Stimulated activated CD4-positive, alpha-beta T cell treated with anti-CD3 and anti-CD28 coated beads, Interleukin-2, amount 100 ng/mL, for 4 hours (primary cell): ENCODE results near the gene LTB4R2.

Source experiments
- DNase-seq: peaks from one replicate; pipeline ENCODE4 v3.0.0-alpha.2; 2020; ENCODE audit warnings: low read depth

The LTB4R2 gene

DNA sequence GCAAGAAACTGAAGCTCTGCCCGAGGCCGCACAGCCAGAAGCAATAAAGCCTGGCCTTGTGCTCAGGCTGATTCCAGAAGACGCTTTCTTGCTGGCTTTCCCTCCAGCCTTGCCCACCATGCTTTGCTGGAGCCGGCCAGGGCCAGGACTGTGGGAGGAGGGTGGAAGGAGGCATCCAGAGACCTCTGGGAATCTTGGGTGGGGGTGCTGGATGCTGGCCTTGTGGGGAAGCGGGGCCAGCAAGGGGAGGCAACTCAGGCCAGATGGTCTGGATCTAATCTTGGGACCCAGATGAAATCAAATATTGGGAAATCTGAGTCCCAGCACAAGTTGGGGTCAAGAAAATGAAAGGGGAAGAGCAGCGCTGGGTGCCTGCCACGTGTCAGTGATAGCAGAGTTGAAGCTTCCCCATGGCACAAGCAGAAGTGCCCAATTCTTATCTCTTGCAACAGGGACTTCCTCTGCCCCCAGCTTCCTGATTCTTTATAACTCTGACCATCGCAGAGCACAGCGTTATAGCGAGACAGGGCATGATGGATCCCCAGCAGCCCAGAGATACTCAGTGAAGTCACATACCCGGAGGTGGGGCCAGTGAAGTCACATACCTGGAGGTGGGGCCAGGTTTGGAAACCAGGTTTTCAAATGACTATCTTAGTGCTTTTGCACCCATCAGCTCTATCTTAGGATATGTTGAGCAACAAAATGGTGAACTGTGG lies 32.2 kb upstream of the LTB4R2 start:
- no peak for DNase-seq

DNA sequence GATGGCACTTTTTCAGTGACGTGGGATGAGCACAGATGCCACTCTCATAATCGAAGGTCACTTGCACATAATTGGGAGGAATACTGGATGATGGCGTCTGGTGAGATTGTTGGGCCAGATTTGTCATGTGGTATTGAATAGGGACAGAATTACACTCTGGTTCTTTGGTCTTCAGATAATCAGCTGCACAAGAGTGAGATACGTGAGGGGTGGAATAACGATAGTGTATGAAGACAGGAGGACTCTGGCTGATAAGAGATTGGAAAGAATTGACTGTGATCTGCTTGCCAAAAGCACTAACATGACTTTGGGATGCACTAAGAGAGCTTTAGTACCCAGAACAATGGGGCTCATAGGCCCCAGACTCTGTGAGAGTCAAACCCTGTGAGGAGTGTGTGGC lies 31.5 kb upstream of the LTB4R2 start:
- DNase-seq = no peak

DNA sequence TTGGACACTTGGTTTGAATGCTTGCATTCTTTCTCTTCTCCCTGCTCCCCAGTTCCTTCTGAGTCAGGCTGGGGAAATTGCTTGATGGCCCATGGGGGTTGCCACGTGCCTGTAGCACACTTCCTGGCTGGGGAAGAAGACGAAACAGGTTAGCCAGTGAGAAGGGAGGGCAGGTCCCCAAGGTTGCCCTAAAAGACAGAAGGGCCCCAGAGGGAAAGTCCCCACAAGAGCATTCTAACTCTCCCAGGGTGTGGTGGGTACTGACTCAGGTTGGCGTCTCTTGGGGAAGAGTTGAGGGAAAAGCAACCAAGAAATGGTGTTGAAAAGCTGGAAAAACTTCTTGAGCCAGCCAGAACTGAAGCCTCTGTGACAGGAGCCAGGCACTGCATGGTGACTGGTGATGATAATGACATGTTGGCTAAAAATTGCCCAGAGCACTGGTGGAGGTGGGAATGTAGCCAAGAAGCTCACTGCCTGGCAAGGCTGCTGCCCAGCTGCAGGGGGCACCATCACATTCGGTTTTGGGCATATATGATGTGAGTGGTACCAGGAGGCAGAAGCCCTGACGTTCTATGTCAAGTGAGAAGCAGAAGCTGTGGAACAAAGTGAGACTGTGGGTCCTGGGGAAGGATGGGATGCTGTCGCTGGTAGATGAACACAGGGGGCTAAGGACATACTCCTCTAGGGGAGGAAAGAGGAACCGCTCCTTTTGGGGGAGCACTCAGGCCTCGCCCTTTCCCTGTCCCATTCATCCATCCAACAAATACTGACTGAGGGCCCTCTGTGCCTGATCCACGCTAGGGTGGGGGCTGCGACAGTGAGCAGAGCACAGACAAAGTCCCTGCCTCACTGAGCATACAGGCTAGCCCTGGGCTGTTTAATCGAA lies 30.4 kb upstream of the LTB4R2 start:
- DNase-seq = peak; percentile 50

DNA sequence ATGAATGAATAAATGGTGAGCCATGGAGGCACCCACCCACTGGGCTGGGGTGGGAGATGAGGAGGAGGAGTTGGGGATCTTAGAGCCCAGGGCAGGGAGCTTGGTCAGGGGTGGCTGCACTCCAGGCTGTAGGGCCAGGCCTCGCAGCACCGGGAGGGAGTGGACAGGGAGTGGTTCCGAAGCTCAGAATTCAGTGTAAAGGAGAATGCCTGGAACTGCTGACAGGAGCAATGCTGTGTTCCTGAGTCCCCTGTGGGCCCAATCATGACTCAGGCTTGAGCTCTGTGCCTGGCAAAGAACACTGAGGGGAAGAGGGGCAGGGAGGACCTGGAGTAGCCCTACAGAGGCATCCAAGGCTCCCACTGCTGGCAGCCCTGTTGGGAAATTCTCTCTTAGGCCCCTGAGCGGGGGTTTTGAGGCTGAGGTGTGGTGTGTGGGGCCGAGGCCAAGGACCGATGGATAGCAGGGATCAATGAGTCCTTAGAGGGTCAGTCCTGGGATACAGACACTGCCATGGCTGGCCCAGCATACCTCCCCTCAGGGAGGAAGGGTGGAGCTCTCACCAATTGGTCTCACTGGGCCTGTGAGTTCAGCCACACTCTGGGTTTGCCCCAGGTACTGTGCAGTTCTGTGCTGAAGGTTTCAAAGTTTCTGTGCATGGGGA lies 29.0 kb upstream of the LTB4R2 start:
- DNase-seq = no peak

DNA sequence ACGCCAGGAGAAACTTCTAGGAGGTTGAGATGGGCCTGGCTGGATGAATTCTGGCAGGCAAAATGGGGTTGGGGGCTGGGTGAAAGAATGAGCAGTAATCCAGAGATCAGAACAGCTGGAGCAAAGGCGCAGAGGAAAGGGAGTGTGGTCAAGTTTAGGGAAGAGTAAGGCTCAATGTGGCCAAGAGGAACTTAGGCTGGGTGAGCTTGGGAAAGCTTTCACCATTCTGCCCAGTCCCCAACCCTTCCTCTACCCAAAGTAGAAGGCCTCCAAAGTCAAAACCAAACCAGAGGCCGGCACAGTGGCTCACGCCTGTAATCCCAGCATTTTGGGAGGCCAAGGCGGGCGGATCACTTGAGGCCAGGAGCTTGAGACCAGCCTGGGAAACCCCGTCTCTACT lies 28.3 kb upstream of the LTB4R2 start:
- DNase-seq = no peak

DNA sequence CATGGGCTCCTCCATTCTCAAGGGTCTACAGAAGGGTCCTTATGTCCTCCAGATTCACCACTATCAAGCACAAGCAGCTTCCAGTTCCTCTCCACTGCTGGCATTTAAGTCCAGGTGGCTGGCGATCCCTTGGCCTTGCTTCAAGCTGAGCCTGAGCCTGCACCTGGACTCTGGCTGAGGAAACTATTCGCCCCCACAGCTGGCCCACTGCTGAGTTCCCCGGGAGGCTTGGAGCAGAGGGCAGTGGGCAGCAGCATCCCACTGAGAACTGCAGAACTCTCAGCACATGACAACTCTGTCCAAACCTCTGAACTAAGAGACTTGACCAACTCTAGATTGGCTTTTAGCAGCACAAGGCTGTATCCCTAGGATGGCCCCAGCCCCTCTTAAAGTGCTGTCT lies 27.2 kb upstream of the LTB4R2 start:
- no peak for DNase-seq

DNA sequence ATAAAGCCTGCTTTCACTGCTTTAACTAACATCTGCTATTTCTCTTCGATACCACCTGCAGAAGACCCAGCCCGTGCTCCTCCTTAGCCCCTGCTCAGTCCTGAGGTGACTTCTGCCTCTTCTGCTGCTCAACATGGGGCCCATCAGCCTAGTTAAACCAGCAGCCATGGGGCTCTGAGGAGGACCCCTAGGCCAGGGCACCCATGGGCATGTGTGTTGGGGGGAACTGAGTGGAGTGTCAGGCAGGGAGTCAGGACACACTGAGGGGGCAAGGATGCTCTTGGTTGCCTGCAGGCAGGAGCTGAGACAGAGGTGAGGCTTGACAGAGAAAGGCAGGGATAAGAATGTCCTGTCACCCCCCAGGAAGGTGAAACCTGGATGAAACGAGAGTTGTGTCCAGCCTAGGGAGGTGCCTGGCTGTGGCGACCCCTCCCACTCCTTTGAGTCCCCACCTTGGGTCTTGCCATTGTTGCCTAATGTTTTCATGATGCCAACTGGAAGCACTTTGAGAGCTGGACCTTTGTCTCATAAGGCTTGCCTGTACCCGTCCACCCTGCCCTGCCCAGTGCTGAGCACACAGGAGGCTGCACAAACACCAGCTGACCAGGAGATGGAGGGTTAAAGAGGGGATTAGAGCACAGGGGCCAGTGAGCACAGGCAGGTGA lies 26.0 kb upstream of the LTB4R2 start:
- DNase-seq = no peak

DNA sequence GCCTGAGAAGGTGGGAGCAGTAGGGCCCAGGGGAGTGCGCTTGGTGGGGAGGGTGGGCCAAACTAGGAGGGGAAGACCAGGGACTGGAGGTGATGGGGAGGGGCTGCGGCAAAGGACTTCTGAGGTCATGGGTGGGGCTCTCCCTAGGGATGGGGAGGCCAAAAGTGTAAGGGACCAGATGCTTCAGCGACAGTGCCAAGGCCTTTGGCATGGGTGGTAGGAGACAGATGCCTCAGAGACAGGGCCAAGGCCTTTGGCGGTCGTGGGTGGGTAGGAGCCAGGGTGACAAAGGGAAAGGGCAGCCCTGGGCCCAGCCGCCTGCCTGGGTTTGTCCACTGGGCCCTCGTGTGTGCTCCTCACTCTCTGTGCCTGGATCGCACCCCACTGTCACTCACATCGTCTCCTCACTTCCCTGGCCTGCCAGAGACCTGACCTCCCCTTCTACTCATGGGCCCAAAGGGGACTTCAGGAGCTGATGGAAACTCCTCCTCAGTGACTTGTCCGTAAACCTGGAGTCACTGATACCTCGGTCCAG lies 25.4 kb upstream of the LTB4R2 start:
- DNase-seq = no peak

DNA sequence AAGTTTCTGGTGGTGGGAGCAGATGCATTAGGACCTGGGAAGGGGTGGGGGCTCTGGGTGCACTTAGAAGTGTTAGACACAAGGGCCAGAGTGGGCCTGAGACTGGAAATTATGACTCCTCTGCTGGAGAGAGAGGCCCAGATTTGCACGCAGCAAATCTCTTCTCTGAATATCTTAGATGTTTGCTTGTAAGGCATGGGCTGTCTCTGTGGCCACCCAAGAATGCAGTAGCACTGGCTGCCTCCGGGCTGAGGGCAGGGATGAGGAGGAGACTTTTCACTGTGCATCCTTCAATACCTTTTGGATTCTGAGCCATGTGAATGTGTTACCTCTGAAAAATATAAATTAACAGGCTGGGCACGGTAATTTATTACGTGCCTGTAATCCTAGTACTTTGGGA lies 24.6 kb upstream of the LTB4R2 start:
- DNase-seq = no peak

DNA sequence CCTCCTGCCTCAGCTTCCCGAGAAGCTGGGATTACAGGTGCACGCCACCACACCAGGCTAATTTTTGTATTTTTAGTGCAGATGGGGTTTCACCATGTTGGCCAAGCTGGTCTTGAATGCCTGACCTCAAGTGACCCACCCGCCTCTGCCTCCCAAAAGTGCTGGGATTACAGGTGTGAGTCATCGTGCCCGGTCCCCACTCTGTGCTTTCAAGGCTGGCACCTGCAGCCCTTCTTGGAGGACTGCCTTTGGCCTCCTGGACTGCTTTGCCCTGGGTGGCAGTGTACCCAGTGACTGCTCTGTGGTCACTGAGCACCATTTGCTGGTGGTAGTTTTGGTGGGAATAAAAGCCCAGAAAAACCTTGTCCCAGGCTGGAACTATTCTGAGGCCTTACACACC lies 22.9 kb upstream of the LTB4R2 start:
- DNase-seq = no peak

DNA sequence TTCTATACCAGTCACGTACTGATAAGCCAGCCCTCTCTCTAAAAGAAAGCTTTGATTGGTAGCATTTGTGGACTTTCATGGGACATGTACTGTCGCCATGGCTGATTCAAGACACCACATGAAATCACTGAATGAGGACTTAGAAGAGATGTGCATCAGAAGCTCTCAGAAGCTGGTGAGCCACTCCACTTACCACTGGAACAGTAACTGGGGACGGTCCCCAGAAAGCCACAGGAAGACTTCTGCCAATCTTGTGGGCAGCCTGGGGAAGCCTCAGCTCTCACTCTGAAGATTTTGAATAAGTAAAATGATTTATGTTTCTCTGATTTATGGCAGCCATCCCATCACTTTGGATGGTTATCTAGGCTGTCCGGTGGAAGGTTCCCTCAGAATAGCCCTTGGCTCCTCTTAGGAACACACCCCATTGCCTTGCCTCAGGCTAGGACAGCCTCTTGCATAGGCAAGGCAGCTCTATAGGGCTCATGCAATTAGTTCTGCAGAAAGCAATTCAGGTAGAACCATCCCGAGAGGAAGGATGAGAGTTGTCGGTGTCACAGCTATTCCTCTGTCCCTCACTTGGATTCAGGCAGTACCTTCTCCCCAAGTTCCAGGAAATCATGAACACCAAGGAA lies 20.2 kb upstream of the LTB4R2 start:
- no peak for DNase-seq

DNA sequence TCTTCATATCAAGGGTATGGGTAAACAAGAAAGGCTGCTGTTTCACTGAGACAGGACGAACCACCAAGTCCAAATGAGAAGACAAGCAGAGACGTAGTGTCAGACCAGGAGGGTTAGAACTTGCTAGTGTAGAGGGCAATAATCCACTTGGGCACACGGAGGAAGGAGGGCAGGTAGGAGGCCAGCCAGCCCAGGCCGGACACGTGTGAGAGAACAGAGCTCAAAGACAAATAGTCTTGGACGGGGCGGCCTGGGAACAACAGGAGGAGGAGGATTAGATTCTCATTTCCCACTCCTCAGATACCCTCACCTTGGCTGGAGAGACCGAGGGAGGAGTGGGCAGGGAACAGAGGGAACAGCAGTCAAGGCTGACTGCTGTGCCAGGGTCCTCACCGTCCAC lies 19.2 kb upstream of the LTB4R2 start:
- DNase-seq = no peak

DNA sequence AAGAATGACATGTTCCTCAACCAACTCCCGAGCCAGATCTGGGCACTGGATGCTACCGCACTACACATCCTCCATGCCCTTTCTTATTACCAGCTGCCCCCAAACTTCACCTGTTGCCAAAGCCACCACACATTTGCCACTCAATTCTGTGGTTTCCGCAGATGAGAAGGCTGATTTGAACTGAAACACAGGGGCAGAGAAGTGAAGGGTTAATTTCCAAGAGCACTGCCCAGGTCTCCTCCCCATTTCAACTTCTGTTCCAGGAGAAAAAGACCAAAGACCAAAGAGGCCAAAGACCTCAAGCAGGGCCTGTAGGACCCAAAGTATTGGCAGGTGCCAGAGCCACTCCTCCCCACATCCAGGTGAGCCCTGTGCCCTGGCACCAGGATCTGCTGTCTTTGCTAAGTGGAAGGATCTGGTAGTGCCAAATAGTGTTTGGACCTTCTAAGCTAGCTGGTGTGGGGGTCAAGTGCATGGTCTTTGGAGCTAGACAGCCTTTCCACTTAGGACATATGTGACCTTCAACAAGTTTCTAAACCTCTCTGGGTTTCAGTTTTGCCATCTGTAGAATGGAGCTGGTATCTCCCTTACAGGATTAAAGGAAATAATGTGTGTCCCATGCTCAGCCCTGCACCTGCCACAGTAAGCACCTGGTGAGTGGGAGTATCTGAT lies 18.4 kb upstream of the LTB4R2 start:
- DNase-seq = no peak

DNA sequence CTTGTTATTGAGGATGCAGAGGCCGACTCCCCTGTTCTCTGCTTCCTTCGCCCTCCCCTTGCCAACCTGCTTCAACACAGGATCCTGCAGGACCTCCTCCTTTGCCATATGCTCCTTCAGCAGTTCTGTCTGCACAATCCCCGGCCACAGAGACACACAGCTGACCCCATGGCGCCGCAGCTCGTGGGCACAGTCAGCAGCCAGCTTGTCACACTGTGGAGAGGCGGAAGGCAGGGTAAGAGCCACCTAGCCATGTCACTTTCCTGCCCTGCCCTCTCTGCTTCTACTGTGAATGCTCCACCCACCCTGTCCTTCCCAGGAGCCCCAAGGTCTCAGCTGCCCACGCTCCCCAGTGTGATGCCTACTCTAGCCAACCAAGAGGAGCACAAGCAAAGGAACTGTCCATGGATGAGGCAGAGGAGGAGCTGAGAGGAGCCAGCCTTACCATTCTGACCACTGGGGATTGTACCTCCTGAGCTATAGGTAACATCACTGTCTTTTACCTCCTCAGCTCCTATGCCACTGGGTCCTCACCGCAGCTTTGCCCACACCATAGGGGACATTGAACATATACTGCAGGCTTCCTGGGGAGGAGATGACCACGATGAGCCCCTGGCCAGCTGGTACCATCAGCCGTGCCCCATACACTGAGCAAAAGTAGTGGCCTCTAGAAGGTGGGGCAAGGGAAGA lies 17.7 kb upstream of the LTB4R2 start:
- no peak for DNase-seq

DNA sequence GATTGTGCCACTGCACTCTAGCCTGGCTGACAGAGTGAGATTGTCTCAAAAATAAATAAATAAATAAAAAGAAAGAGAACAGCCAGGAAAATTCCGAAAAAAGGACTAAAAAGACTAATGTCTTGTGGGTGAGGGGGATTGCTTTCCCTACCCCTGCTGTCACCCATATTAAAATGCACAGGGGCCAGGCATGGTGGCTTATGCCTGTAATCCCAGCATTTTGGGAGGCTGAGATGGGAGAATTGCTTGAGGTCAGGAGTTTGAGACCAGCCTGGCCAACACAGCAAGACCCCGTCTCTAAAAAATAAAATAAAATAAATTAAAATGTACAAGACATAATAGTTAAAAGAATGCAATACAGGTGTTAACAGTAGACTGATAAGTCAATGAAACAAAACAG lies 16.4 kb upstream of the LTB4R2 start:
- no peak for DNase-seq

DNA sequence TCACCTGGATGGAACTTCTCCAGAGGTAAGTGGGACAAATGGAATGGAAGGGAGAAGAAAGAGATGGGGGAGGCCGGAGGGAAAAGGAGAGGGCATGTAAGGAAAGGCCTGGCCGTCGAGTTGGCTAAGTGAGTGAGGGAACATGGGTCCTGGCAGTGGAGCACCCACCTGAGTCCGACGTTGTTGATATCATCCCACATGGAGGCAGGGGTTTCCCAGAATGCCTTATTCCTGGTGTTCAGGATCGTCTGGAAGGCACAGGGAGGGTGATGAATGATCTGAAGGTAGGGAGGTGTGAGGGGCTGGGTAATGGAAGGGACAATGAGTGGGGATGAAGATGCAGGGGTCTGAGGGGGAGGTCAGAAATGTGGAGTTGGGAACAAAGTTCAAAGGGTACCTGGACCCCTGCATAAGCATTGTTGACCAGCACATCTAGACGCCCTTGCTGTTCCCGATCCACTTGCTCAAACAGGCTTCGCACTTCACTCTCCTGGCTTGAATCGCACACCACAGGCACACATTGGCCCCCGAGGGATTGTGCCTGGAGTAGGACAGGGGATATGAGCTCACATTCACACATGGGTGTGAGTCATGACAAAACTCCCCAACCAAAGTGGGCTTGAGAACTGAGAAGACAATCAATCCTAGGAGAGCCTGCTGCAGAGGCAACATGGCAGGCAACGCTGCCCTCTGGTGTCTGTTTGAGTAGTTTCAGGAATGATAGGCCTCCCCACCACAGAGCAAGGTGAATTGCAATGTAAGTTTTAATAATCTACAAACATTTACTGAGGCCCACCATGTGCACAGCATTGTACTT lies 13.4 kb upstream of the LTB4R2 start:
- peak; percentile 75 for DNase-seq

DNA sequence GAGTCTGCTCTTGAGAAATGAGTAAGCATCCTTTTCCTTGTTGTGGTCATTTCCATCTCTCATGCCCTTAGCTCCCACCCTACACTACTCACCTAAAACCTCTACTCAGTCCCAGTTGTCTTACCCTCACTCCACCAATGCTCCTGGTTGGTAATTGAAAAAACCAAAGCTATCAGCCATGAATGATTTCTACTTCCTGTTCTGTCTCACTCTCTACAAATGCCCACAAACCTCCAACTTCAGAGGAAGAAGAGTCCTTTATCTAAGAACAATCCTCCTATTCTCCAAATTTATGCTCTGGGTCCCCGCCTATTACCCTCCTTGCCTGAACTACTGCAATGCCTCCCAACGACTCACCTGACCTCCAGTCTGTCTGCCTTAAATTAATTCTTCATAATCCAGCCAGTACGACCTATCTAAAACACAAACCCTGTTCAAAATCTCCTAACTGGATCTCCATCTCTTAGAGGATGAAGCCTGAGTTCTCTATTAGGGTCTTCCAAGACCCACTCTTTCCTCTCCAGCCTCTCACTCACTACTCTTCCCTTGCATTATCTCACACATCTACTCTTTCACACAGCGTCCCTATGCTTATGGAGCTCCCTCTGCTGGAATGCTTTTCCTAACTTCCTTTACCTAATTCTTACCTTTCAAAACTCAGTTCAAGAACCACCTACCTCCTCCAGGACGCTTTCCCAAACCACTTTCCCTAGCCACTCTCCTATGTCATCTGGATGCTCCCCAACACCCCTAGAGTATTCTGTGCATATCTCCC lies 12.6 kb upstream of the LTB4R2 start:
- no peak for DNase-seq

DNA sequence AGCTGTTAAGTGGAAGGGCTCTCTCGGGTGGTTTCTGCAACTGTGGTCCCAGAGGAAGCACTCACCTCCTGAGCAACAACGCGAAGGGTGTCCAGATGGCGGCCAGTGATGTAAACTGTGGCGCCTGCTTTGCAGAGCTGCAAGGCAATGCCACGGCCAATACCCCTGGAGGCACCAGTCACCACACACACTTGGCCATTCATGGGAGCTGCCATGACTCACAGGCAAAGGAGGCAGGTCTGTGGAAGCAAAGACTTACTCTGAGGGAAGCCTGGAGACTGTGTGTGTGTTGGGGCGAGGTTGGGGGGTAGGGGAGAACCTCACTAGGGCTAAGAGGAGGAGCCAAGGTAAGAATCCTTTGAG lies 11.1 kb upstream of the LTB4R2 start:
- DNase-seq = no peak
